AG08396 (cell line): ENCODE data around the gene ANKRD13D.

Source experiments
- DNase-seq: peaks from one replicate; pipeline ENCODE4 v3.0.0; 2012; ENCODE audit warnings: low spot score, mixed read lengths

The ANKRD13D gene

GRCh38 chr11:67285541-67286498 is 3.3 kb upstream of the ANKRD13D start:
- no peak for DNase-seq

GRCh38 chr11:67286621-67287333 is 2.3 kb upstream of the ANKRD13D start:
- no peak for DNase-seq

- no peak for DNase-seq
Observed at GRCh38 chr11:67287355-67288197, 1.5 kb upstream of the ANKRD13D start.

- DNase-seq = no peak
Observed at GRCh38 chr11:67288198-67288451, 978 bp upstream of the ANKRD13D start.

- peak; percentile 91 for DNase-seq
Observed at GRCh38 chr11:67288452-67289225, 464 bp upstream of the ANKRD13D start.

GRCh38 chr11:67289651-67290479 is 762 bp downstream of the ANKRD13D start:
- DNase-seq = no peak

GRCh38 chr11:67290801-67291200 is 1.7 kb downstream of the ANKRD13D start:
- DNase-seq = no peak

GRCh38 chr11:67291481-67292381 is 2.6 kb downstream of the ANKRD13D start:
- DNase-seq = no peak

- DNase-seq = no peak
Observed at GRCh38 chr11:67292671-67293070, 3.6 kb downstream of the ANKRD13D start.

GRCh38 chr11:67293090-67293489 is 4.0 kb downstream of the ANKRD13D start:
- DNase-seq = no peak

GRCh38 chr11:67295846-67296245 is 6.7 kb downstream of the ANKRD13D start:
- no peak for DNase-seq

GRCh38 chr11:67298786-67299185 is 9.7 kb downstream of the ANKRD13D start:
- no peak for DNase-seq

GRCh38 chr11:67299471-67300191 is 10.5 kb downstream of the ANKRD13D start:
- no peak for DNase-seq

GRCh38 chr11:67300256-67300755 is 11.2 kb downstream of the ANKRD13D start:
- DNase-seq = no peak

- no peak for DNase-seq
Observed at GRCh38 chr11:67300756-67301312, 11.7 kb downstream of the ANKRD13D start.

- no peak for DNase-seq
Observed at GRCh38 chr11:67301313-67301921, 12.3 kb downstream of the ANKRD13D start.

- peak; percentile 81 for DNase-seq
Observed at GRCh38 chr11:67301951-67302516, 12.9 kb downstream of the ANKRD13D start.
